Measurements from ENCODE around the gene ACSF2.

The ACSF2 gene

DNA sequence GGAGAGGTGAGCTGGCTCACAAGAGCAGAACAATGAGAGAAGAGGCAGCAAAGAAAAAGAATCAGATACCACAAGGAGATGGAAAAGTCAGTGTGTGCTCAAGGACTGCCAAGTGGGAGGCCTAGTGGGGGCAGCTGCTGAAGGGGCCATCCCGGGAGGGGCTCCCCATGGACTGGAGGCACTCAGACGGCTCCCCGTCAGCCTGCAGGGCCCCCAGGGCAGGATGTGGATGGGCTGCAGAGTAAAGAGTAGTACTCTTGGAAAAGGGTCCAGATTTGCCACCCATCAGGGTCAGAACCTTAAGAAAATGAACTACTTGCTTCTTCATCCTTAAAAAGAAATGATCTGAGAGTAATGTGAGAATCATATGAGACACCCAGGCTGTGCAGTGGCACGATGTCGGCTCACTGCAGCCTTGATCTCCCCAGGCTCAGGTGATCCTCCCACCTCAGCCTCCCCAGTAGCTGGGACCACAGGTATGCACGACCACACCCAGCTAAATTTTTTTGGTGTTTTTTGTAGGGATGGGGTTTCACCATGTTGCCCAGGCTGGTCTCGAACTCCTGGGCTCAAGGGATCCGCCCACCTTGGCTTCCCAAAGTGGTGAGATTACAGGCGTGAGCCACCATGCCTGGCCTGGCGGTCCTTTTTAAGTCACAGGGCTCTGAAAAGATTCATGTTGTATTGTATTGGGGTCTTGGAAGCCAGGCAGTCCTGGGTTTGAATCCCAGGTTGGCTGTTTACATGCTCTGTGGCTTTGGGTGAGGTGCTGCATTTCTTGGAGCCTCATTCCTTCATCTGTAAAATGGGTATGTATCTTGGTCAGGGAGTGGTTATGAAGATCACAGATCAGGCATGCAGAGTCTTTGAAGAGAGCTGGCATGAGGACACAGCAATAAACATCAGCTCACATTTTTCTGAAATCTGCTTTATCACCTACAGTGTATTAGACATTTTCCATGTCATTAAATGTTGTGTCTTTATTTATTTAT is 15.1 kb downstream of the ACSF2 start:
- DNase-seq, result no peak

DNA sequence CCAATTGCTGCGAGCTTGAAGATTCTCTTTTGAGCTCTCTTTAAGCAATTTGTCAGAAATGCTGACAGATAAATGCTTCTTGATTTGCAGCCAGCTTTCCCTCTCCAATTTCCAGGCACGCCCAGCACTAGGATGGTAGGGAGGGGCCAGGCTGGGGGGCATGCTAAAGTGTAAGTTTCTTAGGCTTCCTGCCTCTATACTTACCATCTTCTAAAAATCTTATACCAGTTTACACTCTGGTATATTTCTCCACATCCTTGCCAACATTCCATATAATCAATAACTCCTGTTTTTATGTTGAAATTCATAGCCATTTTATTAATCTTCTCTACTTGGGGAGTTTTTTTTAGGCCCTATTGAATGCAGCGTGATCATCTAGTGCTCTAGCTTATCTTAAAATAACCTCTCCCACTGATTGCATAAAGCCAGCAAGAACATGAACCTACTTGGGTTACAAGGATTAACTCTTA is 17.5 kb downstream of the ACSF2 start:
- no peak for DNase-seq

DNA sequence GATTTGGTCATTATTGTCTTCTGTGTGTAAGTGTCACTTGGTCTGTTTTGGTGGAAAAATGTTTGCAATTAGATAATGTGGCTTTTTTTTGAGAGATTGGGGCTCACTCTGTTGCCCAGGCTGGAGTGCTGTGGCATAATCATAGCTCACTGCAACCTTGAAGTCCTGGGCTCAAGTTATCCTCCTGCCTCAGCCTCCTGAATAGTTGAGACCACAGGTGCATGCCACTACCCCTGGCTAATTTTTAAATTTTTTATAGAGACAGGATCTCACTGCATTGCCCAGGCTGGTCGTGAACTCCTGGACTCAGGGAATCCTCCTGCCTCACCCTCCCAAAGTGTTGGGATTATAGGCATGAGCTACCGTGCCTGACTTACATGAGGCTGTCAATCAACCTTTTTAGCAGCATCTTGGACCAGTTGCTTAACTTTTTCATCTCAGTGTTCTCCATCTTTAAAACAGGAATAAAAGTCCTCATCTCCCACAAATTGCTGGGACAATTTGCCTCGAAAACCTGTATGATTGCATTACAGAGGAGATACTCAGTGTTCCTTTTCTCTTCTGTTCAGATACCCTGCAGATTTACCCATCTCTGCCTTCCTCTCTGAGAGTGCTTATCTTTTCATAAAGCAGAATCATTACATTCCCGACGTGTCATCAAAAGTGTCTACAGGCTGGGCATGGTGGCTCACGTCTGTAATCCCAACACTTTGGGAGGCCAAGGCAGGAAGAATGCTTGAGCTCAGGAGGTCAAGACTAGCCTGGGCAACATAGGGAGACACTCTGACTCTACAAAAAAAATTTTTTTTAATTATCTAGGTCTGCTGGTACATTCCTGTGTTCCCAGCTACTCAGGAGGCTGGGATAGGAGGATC is 19.1 kb downstream of the ACSF2 start:
- DNase-seq, result no peak

DNA sequence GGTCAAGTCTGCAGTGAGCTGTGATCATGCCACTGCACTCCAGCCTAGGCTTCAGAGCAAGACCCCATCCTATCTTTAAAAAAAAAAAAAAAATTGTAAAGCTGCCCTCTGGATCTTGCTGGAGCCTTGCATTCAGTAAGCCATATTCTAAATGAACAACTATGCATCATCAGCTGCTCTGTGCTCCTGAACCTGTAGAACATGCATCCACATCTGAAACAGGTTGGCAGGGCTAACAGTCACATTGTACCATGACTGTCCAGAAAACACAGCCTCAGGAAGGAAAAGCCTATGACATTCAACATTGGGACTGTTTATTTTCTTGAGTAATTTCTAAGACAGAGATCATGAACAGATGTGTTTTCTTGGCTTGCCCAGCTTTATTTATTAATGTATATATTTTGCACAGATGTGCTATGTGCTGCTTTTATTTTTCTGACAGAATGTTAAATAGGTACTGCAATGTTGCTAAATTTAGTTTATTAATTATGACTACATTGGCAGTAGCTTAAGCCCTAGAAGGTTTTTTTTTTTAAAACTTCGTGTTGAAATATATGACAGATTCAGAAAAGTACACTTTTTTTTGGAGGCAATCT is 19.8 kb downstream of the ACSF2 start:
- DNase-seq, result no peak

DNA sequence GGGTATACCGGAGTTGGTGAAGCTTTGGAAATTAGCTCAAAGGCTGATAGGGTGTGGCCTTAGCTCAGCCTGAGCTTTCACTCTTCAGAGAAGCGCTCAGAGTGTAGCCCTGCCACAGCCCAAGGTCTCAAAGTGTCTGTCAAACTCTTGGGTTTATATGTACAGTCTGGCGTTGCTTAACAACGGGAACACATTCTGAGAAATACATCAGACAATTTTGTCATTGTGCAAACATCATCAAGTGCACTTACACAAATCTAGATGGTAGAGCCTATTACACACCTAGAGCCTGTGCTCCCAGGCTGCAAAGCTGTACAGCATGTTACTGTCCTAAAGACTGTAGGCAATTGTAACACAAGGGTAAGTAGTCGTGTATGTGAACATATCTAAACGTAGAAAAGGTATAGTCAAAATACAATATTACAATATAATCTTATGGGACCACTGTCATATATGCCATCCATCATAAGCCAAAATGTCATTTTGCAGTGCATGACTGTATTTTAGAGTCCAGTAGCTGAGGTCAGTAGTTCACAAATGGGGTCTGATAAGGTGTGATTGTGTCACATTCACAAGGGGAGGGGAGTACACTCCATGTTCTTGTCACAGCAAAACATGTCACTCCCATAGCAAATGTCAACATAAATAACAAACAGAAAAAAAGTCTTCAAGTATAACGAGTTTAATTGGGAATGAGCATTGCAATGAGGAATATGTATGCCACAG is 22.0 kb downstream of the ACSF2 start:
- DNase-seq, result peak; percentile 70

DNA sequence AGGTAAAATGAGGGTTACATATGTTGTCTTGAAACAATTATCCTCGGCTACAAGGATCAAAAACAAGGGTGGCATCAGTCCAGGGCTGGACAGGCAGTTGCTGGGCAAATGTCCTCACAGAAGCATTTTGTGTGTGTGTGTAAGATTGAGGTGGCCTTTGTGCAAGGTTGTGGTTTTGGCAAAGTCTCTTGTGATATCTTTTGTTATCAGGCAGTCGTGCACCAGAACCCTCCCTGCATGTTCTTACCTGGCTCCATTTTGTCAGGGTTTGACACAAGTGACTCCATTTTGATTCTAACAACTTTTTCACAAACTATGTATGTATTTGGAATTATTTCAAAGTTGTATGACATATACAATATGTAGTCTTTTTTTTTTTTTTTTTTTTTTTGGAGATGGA is 22.6 kb downstream of the ACSF2 start:
- DNase-seq, result no peak

DNA sequence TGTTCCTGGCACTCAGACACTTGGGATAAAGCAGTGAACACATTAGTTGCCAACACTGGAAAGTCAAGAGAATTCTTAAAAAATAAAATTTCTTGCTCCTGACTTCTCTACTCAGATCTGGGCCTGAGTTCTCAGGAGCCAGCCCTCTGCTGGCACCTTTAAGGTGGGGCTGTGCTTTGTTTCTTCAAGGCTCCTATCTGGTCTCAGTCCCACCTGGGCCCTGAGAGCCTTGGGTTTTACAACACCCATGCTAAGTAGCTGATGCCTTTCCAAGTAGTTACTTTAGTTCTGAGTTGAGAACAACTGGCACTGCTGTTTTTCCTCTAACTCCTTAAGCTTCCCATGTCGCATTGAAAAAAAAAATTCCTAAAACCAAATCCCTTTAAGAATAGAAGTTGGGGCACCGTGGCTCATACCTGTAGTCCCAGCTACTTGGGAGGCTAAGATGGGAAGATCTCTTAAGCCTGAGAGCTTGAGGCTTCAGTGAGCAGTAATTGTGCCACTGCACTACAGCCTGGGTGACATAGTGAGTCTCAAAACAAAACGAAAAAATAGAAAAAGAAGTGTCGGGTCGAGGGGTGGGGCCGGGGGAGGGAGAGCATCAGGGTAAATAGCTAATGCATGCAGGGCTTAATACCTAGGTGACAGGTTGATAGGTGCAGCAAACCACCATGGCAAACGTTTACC is 26.1 kb downstream of the ACSF2 start:
- DNase-seq, result no peak

DNA sequence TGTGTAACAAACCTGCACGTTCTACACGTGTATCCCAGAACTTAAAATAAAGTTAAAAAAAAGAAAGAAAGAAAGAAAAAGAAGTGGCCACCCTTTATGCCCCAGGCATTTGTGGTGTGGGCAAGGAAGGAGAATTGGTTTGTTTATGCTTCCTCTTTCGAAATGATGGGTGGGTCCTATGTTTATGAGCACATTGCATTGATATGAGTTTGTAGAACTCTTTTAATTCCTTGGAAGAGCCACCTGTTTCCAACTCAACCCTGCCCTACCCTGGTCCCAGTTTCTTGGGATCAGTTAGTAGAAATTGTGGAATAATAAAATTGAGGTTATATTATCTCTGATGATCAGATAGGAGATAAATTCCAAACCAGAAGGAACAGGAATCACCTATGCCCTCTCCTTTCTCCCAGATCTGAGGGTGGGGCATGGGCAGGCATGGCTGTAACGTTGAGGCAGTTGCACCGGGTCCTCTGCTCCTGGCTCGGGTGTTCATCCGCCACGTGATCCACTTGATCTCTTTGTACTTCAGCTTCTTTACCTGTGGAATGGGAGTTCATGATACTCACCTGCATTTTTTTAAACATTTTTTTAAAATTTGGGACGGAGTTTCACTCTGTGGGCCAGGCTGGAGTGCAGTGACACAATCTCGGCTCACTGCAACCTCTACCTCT is 26.7 kb downstream of the ACSF2 start:
- no peak for DNase-seq

DNA sequence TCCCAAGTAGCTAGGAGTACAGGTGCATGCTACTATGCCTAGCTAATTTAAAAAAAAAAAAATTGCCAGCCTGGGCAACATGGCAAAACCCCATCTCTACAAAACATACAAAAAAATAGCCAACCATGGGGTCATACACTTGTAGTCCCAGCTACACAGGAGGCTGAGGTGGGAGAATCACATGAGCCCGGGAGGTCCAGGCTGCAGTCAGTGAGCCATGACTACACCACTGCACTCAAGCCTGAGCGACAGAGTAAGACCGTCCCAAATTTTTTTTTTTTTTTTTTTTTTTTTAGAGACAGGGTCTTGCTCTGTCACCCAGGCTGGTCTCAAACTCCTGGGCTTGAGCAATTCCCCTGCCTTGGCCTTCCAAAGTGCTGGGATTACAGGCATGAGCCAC is 27.9 kb downstream of the ACSF2 start:
- no peak for DNase-seq

DNA sequence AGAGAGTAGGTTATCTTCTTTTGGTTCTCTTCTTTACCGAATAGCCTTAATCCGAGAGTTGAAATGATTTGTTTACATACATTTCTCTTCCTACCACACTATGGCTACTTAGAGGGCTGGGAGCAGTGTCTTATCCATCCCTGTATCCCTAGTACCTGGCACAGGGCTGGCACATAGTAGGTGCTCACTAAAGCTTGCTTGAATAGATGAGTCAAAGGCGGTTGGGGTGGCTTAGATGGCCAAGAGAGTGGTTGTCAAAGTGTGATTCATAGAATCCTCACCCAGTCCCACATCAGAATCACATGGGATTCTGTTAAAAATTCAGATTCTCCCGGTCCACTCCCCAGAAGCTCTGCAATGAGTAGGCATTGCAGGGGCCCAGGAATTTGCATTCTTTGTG is 31.6 kb downstream of the ACSF2 start:
- no peak for DNase-seq

DNA sequence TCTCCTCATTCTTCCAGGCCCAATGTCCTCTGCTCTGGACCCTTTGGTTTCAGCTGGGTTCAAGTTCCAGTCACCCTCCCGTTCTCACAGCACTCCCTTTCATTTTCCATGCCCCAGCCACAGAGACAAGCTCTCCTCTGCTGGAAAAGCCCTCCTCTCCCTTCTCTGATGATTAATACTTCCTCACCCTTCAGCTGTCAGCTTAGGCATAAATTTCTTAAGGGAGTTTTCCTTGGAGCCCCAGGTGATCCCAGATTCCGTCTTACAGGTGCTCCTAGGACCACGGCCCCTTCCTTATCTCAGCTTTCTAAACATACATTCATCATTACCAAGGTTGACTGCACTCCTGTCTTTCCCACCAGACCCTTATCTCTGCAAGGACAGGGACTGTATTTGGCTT is 32.3 kb downstream of the ACSF2 start:
- no peak for DNase-seq

DNA sequence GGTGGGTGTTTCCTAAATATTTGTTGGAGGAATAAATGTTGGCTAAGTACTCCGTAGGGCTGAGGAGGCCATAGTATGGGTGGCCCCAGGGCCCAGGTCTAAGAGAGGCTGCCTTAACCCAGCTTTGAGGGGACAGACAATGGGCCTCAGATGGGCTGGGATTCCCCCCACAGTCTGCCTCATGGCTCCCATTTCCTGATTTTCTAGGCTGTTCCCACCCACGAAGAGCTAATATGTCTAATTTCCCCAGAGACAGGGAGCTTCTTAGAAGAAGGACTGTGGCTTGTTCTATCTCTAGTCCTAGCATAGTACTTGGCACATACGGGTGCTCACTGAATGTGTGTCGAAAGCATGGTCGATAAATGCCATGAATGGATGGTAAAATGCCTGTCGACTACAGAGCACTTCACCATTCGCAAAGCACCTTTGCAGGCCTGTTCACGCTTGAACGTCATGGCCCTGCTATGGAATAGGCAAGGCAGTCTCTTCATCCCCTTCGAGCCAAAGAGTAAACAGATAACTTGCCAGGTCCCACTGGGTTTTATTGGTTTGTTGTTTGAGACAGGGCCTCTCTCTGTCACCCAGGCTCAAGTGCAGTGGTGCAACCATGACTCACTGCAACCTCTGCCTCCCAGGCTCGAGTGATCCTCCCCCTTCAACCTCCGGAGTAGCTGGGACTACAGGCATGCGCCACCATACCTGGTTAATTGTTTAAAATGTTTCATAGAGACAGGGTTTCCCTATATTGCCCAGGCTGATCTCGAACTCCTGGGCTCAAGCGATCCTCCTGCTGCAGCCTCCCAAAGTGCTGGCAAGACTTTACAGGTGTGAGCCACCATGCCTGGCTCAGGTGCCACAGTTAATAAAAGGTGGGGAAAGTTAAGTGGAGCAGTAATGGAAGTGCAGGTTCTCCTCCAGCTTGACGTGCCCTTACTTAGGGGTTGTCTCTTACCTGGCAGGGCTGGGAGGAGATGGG is 33.0 kb downstream of the ACSF2 start:
- DNase-seq, result peak; percentile 71

DNA sequence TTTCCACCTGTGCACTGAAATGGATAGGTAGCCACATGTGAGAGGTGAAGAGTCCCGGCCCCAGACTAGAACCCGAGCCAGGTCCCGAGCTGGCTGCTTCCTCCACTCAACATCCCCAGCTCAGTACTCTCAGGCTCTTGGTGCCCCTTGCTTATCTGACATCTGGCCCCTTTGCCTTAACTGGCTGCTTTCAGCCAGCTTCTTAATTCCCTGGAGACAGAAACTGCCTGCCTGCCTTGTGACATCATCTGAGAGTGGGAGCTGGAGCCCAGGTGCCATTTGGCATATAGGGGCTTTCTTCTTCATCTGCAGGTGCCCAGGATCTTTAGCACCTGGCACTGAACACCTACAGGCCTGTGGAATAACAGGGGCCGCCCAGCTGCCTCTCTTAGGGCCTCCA is 33.7 kb downstream of the ACSF2 start:
- no peak for DNase-seq

DNA sequence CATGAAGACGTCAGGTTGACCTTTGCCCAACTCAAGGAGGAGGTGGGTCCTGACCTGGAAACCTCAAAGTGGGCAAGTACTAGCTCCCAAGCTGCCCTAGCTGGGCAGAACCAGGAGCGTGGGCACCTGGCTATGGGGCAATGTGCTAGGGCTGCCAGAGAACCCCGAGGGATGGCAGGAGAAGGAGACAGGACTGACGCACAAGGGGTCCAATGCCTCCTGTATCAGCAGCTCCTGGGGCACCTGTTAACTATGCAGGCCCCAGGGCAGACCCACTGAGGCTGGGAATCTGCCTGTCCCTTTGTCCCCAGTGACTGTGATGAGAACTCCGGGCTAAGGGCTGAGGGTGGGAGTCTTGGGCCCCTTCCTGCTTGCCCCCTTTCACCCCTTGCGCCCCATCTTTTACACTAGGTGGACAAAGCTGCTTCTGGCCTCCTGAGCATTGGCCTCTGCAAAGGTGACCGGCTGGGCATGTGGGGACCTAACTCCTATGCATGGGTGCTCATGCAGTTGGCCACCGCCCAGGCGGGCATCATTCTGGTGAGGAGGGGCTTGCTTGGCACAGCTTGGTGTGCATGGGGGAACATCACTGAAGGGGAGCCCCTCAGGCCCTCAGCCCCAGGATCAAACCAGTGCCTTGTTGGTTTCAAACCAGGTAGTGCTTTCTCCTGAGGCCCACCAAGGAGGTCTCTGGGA is 35.0 kb downstream of the ACSF2 start:
- DNase-seq, result no peak

DNA sequence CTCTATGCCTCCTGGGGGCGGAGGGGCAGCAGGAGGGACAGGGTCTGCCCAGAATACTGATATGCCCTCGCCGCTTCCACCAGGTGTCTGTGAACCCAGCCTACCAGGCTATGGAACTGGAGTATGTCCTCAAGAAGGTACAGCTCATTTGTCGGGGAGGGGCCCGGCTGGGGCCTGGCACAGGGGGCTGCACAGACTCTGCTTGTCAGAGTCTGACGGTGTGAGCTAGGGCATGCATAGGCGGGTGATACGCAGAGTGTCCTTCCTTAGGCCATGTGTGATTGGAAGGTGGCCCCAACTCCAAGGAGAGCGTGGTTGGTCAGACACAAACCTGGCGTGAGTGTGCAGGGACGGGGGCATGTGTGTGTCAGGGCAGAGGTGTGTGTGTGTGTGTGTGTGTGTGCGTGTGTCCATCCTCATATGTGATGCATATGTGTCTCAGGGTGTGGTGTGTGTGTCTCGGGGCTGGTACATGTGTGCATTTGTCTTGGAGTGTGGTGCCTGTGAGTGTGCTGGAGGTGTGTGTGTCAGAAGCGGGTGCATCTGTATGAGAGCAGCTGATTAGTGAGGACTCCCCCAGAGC is 35.6 kb downstream of the ACSF2 start:
- no peak for DNase-seq

DNA sequence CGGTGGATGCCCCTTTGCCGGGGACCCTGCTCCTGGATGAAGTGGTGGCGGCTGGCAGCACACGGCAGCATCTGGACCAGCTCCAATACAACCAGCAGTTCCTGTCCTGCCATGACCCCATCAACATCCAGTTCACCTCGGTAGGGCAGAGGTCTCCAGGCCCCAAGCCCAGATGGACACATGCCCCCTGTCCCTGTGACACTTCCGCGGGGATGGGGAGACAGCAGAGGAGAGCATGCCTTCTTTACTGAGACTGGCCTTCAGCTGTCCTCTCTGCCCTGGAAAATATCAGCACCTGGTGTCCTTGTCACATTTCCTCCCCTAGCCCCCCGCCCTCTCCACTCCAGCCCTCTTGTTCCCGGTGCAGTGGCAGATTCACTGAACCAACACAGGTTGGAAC is 36.4 kb downstream of the ACSF2 start:
- no peak for DNase-seq

DNA sequence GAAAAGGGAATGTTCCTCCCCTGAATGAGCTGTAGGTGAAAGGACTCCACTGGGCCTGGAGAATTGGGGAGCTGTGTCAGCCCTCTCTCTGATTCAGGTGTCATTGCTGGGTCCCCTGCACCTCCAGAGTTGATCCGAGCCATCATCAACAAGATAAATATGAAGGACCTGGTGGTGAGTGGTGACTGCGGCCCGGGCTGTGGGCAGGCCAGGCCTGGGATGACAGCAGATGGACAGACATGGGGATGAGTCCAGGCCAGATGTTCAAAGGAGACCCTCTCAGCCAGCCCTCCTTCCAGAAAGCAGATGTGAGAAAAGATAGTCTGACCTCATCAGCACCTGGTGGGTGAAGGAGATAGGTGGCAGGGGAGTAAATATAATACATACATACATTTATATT is 38.1 kb downstream of the ACSF2 start:
- no peak for DNase-seq

DNA sequence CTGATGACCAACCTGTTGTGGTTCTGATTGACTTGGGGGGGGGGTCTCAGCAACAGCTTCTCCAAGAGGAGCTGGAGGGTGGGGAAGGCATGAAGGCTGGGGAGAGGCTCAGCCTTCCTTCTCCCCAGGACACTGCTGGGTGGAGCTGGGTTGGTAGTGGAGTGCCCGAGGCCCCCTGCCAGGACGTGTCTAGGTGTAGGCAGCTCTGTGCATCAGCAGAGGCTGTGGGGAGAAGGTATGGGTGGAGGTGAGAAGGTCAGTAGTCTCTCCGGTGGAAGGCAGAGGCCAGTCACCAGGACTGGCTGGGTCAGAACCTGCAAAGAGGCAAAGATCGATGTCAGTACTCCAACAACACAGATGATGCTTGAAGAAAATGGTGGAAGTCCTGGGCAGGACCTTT is 38.7 kb downstream of the ACSF2 start:
- DNase-seq, result no peak

DNA sequence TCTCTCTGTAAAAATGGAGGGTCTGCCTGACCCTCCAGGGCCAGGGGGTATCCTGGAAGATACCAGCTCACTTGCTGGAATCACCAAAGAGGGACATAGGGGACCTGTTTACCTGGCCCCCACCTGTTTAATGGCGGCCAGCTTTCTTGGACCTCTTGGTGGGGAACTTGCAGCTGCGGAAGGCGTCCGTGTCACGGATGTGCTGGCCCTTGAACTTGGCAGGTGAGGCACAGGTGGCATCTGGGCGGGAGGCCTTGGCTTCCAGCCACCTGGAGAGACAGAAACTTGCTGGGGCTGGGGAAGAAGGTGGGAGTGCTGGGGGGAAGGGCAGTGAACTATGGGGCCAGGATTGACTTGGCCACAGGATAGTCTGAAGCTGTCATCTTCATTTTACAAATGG is 39.2 kb downstream of the ACSF2 start:
- DNase-seq, result no peak
